NCI-H1436 treated with DMSO at 0.1 percent for 48 hours (cell line): ENCODE data around the gene REEP6.

Experiments used
- DNase-seq: peaks from one replicate; lab custom pipeline; 2025; lab: John Stamatoyannopoulos, UW

REEP6 gene

DNA sequence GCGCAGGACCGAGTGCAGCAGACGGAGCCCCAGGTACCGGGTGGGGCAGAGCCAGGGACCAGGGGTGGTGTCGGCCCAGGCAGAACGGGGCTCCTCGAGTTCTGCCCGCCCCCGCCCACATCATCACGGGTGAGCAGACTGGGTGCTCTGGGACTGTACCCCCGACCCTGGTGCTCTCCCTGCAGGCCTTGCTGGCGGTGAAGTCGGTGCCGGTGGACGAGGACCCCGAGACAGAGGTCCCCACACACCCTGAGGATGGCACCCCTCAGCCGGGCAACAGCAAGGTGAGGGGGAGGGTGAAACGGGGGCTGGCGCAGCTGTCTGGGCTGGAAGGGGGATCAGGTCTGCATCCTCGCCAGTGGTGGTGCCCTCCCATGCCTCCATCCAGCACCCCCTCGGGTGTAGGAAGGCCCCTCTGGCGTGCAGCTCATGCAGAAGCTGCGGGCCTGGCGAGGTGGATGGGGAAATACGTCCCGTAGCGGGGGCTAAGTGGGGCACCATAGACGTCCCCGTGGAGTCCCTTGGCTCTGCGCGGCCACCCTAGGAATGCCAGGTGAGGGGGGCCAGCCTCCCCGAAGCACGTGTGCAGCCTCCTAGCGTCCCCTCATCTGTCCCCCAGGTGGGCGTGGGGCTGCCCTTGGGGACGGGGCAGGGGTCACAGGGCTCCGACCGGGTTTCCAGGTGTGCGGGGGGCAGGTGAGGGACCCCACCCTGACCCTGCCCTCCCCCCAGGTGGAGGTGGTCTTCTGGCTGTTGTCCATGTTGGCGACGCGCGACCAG lies 34.7 kb upstream of the REEP6 start:
- no peak for DNase-seq

DNA sequence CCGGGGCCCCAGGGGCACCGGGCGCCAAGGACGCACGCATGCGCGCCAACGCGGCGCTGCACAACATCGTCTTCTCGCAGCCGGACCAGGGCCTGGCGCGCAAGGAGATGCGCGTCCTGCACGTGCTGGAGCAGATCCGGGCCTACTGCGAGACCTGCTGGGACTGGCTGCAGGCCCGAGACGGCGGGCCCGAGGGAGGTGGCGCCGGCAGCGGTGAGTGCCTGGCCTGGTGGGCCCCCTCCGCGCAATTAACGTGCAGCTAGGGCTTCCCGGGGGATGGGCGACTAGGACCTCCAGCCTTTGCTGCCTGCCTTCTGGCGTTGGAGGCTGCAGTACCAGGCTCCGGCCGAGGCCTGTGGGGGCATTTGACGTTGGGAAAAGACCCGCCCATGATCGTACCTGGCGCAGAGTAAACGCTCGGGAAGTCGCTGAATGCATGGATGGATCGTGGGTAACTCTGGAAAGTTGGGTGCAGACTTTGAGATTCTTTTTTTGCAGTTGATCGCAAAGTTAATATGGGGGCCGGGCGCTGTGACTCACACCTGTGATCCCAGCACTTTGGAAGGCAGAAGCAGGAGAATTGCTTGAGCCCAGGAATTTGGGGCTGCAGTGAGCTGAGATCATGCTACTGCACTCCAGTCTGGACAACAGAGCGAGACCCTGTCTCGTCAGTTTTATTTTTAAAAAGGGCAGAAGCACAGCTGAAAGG lies 33.8 kb upstream of the REEP6 start:
- no peak for DNase-seq

DNA sequence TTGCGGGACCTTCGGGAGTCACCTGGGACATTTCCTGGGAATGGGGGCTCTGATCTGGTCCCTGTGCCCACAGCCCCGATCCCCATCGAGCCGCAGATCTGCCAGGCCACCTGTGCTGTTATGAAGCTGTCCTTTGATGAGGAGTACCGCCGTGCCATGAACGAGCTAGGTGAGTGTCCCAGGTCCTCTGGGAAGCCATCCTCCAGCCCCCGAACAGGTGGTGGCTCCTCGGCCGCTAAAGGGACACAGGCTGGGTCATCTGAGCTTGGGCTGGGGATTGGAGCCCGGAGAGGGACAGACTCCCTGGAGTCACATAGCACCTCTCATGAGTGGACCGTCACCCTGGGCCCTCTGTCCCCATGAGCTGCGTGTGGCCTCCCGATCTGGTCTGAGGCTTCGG lies 33.1 kb upstream of the REEP6 start:
- DNase-seq = no peak

DNA sequence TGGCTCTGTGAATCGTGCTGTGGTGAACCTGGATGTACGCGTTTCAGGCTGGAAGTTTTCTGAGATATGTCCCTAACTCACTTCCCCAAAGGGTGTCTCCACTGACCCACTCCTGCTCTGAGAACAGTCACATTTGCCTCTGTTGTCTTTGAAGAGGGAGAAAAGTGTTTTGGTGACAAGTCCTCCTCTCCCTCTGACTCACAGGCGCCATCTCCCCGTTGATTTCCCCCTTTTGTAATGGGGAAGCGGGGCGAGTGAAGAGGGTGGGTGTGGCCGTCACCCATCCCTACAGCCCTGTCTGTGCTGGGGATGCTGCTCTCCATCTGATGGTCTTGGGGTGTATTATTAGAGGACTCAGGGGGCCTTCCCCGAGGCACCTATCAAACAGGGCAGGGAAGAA lies 31.5 kb upstream of the REEP6 start:
- no peak for DNase-seq

DNA sequence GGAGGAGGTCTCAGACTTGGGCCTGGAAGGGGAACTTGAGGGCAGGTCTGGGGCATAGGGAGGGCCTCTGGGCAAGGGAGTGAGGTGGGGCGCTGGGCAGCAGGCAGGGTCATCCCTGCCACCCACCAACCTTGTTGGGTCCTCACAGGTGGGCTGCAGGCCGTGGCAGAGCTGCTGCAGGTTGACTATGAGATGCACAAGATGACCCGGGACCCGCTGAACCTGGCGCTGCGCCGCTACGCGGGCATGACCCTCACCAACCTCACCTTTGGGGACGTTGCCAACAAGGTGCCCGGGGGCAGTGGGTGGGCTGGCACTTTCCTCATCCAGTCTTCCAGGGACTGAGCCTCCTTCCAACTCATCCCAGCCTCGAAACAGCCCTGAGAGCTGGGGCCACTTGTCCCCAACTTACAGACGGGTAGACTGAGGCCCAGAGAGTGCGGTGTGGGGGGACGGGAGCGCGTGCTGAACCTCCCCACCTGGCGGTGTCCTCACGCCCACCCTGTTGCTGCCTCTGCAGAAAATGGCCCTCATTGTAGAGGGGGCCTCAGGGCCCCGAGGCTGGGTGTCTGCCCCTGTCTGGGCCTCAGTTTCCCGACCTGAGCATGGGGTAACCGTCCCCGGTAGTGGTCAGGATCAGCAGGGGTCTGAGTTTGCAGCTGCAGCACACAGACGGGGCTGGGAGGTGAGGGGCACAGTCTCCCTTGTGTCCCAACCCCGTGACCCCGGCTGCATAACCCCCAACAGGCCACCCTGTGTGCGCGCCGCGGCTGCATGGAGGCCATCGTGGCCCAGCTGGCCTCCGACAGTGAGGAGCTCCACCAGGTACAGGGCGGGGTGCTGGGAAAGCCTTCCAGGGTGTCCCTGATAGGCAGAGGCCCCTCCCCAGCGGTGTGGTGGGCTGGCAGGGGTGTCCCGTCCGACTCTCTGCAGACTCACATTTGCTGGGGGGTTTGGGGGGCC lies 30.7 kb upstream of the REEP6 start:
- DNase-seq = no peak

DNA sequence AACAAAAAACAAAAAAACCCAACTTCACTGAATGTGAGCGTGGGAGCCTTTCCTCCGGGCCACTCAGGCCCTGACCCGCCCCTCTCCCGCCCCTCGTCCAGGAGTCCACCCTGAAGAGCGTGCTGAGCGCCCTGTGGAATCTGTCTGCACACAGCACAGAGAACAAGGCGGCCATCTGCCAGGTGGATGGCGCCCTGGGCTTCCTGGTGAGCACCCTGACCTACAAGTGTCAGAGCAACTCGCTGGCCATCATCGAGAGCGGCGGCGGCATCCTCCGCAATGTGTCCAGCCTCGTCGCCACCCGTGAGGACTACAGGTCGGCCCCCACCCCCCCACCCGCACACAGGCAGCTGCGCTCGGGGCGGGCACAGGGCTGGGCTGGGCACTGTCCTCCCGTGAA lies 29.1 kb upstream of the REEP6 start:
- no peak for DNase-seq

DNA sequence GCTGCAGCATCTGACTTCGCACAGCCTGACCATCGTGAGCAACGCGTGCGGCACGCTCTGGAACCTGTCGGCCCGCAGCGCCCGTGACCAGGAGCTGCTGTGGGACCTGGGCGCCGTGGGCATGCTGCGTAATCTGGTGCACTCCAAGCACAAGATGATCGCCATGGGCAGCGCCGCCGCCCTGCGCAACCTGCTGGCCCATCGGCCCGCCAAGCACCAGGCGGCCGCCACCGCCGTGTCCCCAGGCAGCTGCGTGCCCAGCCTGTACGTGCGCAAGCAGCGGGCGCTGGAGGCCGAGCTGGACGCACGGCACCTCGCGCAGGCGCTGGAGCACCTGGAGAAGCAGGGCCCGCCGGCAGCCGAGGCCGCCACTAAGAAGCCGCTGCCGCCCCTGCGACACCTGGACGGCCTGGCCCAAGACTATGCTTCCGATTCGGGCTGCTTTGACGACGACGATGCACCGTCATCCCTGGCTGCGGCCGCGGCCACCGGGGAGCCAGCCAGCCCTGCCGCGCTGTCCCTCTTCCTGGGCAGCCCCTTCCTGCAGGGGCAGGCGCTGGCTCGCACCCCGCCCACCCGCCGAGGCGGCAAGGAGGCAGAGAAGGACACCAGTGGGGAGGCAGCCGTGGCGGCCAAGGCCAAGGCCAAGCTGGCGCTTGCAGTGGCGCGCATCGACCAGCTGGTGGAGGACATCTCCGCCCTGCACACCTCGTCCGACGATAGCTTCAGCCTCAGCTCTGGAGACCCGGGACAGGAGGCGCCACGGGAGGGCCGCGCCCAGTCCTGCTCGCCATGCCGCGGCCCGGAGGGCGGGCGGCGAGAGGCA lies 25.6 kb upstream of the REEP6 start:
- DNase-seq = no peak

DNA sequence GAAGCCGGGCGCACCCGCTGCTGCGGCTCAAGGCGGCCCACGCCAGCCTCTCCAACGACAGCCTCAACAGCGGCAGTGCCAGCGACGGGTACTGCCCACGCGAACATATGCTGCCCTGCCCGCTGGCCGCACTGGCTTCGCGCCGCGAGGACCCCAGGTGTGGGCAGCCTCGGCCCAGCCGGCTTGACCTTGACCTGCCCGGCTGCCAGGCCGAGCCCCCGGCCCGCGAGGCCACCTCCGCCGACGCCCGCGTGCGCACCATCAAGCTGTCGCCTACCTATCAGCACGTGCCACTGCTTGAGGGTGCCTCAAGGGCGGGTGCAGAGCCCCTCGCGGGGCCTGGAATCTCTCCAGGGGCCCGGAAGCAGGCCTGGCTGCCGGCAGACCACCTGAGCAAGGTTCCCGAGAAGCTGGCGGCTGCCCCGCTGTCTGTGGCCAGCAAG lies 24.9 kb upstream of the REEP6 start:
- DNase-seq = no peak

DNA sequence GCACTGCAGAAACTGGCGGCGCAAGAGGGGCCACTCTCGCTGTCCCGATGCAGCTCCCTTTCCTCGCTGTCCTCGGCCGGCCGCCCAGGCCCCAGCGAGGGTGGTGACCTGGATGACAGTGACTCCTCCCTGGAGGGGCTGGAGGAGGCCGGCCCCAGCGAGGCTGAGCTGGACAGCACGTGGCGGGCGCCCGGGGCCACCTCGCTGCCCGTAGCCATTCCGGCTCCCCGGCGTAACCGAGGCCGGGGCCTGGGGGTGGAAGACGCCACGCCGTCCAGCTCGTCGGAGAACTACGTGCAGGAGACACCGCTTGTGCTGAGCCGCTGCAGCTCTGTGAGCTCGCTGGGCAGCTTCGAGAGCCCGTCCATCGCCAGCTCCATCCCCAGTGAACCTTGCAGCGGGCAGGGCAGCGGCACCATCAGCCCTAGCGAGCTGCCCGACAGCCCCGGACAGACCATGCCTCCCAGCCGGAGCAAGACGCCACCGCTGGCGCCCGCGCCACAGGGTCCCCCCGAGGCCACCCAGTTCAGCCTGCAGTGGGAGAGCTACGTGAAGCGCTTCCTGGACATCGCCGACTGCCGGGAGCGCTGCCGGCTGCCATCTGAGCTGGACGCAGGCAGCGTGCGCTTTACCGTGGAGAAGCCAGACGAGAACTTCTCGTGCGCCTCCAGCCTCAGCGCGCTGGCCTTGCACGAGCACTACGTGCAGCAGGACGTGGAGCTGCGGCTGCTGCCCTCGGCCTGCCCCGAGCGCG lies 24.3 kb upstream of the REEP6 start:
- DNase-seq = no peak

DNA sequence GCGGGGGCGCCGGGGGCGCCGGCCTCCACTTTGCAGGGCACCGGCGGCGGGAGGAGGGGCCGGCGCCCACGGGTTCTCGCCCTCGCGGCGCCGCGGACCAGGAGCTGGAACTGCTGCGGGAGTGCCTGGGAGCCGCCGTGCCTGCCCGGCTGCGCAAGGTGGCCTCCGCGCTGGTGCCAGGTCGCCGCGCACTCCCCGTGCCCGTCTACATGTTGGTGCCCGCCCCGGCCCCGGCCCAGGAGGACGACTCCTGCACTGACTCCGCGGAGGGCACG lies 23.8 kb upstream of the REEP6 start:
- no peak for DNase-seq

DNA sequence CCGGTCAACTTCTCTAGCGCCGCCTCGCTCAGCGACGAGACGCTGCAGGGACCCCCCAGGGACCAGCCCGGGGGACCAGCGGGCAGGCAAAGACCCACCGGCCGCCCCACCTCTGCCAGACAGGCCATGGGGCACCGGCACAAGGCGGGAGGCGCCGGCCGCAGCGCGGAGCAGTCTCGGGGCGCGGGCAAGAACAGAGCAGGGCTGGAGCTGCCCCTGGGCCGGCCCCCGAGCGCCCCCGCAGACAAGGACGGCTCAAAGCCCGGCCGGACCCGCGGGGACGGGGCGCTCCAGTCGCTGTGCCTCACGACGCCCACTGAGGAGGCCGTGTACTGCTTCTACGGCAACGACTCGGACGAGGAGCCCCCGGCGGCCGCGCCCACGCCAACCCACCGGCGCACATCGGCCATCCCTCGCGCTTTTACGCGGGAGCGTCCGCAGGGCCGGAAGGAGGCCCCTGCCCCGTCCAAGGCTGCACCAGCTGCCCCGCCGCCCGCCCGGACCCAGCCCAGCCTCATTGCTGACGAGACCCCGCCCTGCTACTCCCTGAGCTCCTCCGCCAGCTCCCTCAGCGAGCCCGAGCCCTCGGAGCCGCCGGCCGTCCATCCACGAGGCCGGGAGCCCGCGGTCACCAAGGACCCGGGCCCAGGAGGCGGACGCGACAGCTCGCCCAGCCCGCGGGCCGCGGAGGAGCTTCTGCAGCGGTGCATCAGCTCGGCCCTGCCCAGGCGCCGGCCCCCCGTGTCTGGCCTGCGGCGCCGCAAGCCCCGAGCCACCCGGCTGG lies 23.3 kb upstream of the REEP6 start:
- no peak for DNase-seq

DNA sequence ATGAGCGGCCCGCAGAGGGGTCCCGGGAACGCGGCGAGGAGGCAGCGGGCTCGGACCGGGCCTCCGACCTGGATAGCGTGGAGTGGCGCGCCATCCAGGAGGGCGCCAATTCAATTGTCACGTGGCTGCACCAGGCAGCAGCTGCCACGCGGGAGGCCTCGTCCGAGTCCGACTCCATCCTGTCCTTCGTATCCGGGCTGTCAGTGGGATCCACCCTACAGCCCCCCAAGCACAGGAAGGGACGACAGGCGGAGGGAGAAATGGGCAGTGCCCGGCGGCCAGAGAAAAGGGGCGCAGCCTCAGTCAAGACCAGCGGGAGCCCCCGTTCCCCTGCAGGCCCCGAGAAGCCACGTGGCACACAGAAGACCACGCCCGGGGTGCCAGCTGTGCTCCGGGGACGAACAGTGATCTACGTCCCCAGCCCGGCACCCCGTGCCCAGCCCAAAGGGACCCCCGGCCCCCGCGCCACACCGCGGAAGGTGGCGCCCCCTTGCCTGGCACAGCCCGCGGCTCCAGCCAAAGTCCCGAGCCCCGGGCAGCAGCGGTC lies 22.6 kb upstream of the REEP6 start:
- no peak for DNase-seq

DNA sequence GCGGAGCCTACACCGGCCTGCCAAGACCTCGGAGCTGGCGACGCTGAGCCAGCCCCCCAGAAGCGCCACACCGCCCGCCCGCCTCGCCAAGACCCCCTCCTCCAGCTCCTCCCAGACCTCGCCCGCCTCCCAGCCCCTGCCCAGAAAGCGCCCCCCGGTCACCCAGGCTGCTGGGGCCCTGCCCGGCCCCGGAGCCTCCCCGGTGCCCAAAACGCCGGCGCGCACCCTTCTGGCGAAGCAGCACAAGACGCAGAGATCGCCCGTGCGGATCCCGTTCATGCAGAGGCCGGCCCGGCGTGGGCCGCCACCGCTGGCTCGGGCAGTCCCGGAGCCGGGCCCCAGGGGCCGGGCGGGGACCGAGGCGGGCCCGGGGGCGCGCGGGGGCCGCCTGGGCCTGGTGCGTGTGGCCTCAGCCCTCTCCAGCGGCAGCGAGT lies 22.1 kb upstream of the REEP6 start:
- no peak for DNase-seq

DNA sequence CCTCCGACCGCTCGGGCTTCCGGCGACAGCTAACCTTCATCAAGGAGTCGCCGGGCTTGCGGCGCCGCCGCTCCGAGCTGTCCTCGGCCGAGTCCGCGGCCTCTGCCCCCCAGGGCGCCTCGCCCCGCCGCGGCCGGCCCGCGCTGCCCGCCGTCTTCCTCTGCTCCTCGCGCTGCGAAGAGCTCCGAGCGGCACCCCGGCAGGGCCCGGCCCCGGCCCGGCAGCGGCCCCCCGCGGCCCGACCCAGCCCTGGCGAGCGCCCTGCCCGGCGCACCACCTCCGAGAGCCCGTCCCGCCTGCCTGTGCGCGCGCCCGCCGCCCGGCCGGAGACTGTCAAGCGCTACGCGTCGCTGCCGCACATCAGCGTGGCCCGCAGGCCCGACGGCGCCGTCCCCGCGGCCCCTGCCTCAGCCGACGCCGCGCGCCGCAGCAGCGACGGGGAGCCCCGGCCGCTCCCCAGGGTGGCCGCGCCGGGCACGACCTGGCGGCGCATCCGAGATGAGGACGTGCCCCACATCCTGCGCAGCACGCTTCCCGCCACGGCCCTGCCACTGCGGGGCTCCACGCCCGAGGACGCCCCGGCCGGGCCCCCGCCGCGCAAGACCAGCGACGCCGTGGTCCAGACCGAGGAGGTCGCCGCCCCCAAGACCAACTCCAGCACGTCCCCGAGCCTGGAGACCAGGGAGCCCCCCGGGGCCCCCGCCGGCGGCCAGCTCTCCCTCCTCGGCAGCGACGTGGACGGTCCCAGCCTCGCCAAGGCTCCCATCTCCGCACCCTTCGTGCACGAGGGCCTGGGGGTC lies 21.5 kb upstream of the REEP6 start:
- DNase-seq = no peak

DNA sequence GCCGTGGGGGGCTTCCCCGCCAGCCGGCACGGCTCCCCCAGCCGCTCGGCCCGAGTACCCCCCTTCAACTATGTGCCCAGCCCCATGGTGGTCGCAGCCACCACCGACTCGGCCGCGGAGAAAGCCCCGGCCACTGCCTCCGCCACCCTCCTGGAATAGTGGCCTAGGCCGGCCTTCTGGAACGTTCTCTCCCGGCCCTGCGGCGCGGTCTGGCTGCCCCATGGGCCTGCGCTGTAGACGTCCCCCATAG lies 21.0 kb upstream of the REEP6 start:
- no peak for DNase-seq

DNA sequence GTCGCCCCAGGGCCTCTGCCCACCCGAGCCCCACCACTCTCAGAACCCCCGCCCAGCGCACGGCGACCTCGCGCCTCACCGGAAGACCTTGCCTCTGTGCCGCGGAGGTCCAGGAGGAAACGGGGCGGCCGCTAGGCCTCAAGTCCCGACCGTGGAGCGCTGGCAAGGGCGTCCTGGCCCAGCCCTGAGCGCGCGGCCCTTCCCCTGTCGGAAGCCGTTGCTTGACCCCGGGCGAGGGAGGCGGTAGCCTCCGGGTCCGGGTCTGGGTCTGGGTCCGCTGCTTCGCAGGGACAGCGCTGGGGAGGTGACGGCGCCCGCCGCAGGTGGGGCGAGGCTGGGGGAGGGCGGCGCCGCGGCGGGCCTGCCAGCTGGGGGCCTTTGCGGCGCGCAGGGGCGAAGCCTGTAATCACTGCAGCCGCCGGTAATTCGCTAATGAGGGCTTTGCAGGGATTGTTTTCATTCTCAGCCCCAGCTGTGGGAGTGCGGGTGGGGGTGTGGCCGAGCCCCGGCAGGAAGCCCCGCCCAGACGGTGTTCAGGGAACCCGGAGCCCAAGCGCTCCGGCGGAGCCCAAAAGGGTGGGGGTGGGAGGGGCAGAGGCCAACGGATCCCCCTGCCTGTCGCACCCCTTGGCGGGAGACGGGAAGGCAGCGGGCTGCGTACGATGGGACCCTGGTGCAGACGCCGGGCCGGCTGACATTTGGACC lies 20.5 kb upstream of the REEP6 start:
- peak; percentile 35 for DNase-seq

DNA sequence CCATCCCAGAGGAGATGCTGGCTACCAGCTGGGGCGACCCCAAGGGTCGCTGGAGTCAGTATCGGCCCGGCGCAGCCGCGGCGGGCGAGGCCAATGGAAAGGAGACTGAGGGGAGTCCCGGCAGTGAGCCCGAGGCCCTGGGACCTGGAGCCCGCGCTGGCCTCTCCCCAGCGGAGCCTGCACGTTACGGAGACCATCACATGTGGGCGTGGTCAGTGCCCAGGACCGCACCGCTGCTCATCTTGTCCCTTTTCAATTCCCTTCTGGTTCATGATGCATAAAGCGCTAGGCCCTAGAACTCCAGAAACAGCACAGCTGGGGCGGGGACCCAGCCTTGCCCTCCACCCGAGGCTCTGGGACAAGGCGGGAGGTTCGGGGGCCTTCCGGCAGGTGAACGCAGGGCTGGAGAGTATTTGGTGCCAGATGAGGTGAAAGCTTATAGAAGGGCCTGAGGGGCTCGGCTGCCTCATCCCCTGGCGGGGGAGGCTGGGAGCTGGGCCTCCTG lies 19.9 kb upstream of the REEP6 start:
- no peak for DNase-seq

DNA sequence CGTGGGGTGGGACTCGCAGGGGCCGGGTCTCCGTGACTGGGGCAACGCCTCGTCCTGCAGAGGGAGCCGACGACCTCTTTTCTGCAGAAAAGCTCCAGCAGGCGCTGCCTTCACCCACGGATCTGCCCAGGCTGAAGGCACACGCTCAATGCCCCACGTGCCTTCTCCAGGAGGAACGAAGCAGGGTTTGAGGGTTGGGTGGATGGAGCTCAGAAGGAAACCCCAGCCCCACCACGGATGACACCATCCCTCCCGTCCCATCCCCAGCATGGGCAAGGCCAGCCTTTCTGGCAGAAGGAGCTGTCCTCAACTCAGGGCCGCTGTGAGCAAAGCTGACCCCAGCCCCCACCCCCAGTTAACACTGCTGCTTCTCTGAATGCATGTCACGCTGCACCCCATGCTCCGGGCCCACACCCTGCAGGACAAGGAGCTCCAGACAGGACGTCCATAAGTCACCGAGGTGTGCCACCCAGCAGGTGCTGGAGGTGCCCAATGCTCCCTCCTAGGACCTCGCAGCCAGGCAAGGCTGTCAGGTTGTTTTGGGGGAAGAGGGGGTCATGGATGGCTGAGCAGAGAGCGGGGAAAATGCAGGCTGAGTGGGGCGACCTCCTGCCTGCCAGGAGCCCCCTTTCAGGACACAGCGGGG lies 19.3 kb upstream of the REEP6 start:
- DNase-seq = no peak
